Activated CD8-positive, alpha-beta T cell treated with anti-CD3 and anti-CD28 coated beads for 36 hours (primary cell): ENCODE measurements around the gene RABGGTB. TPM values are rescaled to one million over a fixed set of nuclear protein-coding genes. Genes with fewer than 3 reads are reported as not detected.
"Not testable (repeated sequence)": the region's sequence is repeated elsewhere in the genome, so short reads cannot be mapped to it uniquely, and the experiment has no call there.

Experiments used
- ATAC-seq: fragments of 200-7000 bp; cut with Tn5 transposase; one replicate; pipeline ENCODE4 v1.10.0; 2021; ENCODE audit warnings: mild to moderate bottlenecking, moderate library complexity
- CTCF ChIA-PET: fragments of 350-600 bp; sonication (Branson Sonifier 250); formaldehyde crosslinking; loops from one replicate; lab custom pipeline; 2021; ENCODE audit warnings: antibody characterized with exemption; lab: Charles Lee
- POLR2A ChIA-PET: fragments of 350-600 bp; sonication (Branson Sonifier 250); formaldehyde crosslinking; loops from one replicate; lab custom pipeline; 2021; ENCODE audit warnings: antibody characterized with exemption; lab: Charles Lee
- DNase-seq: peaks from one replicate; pipeline ENCODE4 v3.0.0-alpha.2; 2020
- H3K27ac Mint-ChIP-seq: one replicate; pipeline ENCODE4 v1.8.0; 2021; ENCODE audit warnings: mild to moderate bottlenecking, mixed read lengths
- H3K27me3 Mint-ChIP-seq: one replicate; pipeline ENCODE4 v1.8.0; 2021; ENCODE audit warnings: mixed read lengths
- H3K36me3 Mint-ChIP-seq: one replicate; pipeline ENCODE4 v1.8.0; 2021; ENCODE audit warnings: low read depth, mixed read lengths
- H3K4me1 Mint-ChIP-seq: one replicate; pipeline ENCODE4 v1.8.0; 2021; ENCODE audit warnings: low read depth, mixed read lengths
- H3K4me3 Mint-ChIP-seq: one replicate; pipeline ENCODE4 v1.8.0; 2021; ENCODE audit warnings: mild to moderate bottlenecking, moderate library complexity, mixed read lengths
- H3K9me3 Mint-ChIP-seq: one replicate; pipeline ENCODE4 v1.8.0; 2021; ENCODE audit warnings: mixed read lengths
- intact Hi-C: fragments of 100-400 bp; cut with micrococcal nuclease; formaldehyde crosslinking; loops from one replicate; pipeline ENCODE4 v1.10.0; 2022
- total RNA-seq, 2 experiments: library from RNA; stranded (reverse); gene quantifications; one replicate each; pipeline ENCODE4 v1.2.3, GENCODE V29; 2021
- TF ChIP-seq, protein P1 (sequence below): fragments of 200-600 bp; IDR thresholded peaks from one replicate; pipeline ENCODE4 v1.8.0; 2022; ENCODE audit warnings: antibody characterized with exemption, mild to moderate bottlenecking

Gene RABGGTB
- total RNA-seq, 2 experiments from 2014 or later: 170 to 173 TPM

GRCh38 chr1:75808921-75809320, 22.9 kb downstream of the RABGGTB start:
- ChIA-PET CTCF (no interaction called here), POLR2A (interaction anchor here (1.1 kb wide), 1 partner anchor 14 kb away, joined by 3 read pairs; no protein-coding TSS in a partner anchor)
- Mint-ChIP-seq H3K9me3 (no peaks in the 10 kb centered on the region), H3K4me1 (no peaks in the 10 kb centered on the region), H3K36me3 (no peaks in the 10 kb centered on the region), H3K4me3 (no peak overlapping the region), H3K27ac (no peak overlapping the region), H3K27me3 (no peaks in the 10 kb centered on the region)
- DNase-seq (no peak), ATAC-seq (no peak)
- TF ChIP-seq, protein P1, sequence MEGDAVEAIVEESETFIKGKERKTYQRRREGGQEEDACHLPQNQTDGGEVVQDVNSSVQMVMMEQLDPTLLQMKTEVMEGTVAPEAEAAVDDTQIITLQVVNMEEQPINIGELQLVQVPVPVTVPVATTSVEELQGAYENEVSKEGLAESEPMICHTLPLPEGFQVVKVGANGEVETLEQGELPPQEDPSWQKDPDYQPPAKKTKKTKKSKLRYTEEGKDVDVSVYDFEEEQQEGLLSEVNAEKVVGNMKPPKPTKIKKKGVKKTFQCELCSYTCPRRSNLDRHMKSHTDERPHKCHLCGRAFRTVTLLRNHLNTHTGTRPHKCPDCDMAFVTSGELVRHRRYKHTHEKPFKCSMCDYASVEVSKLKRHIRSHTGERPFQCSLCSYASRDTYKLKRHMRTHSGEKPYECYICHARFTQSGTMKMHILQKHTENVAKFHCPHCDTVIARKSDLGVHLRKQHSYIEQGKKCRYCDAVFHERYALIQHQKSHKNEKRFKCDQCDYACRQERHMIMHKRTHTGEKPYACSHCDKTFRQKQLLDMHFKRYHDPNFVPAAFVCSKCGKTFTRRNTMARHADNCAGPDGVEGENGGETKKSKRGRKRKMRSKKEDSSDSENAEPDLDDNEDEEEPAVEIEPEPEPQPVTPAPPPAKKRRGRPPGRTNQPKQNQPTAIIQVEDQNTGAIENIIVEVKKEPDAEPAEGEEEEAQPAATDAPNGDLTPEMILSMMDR: no peak
- intact Hi-C loops: no loop called here

DNA sequence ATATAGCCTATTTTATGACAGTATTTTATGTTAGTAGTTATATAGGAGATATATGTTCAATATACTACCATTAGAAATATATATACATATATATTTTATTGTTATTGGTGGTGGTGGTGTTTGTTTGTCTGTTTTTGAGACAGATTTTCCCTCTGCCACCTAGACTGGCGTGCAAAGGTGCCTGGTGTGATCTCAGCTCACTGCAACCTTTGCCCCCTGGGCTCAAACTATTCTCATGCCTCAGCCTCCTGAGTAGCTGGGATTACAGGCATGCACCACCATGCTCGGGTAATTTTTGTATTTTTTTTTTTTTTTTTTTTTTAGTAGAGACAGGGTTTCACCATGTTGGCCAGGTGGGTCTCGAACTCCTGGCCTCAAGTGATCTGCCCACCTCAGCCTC, 24.1 kb downstream of the RABGGTB start:
- H3K36me3 Mint-ChIP-seq, DNase-seq, ATAC-seq, H3K4me1 Mint-ChIP-seq, intact Hi-C loops, H3K4me3 Mint-ChIP-seq, H3K9me3 Mint-ChIP-seq, POLR2A ChIA-PET, H3K27ac Mint-ChIP-seq, H3K27me3 Mint-ChIP-seq, CTCF ChIA-PET: not testable (repeated sequence)

GRCh38 chr1:75811211-75811981, 25.3 kb downstream of the RABGGTB start:
- Mint-ChIP-seq H3K4me1 (no peaks in the 10 kb centered on the region), H3K9me3 (no peaks in the 10 kb centered on the region), H3K36me3 (no peaks in the 10 kb centered on the region), H3K4me3 (no peak overlapping the region), H3K27me3 (no peaks in the 10 kb centered on the region), H3K27ac (no peak overlapping the region)
- CTCF ChIA-PET: interaction anchor here (1.5 kb wide), 1 partner anchor 10 kb away, joined by 3 read pairs; no protein-coding TSS in a partner anchor
- POLR2A ChIA-PET: no interaction called here
- intact Hi-C loops: no loop called here
- DNase-seq: no peak
- ATAC-seq: no peak
- TF ChIP-seq, protein P1: no peak

- Mint-ChIP-seq H3K27ac (no peak overlapping the region), H3K27me3 (no peaks in the 10 kb centered on the region), H3K36me3 (no peaks in the 10 kb centered on the region), H3K9me3 (no peaks in the 10 kb centered on the region), H3K4me3 (no peak overlapping the region), H3K4me1 (no peaks in the 10 kb centered on the region)
- ATAC-seq: no peak
- TF ChIP-seq, protein P1: no peak
- ChIA-PET CTCF (interaction anchor here (1.5 kb wide), 1 partner anchor 10 kb away, joined by 3 read pairs; no protein-coding TSS in a partner anchor), POLR2A (no interaction called here)
- intact Hi-C loops: no loop called here
- no peak for DNase-seq
Observed at GRCh38 chr1:75812065-75812464, 26.0 kb downstream of the RABGGTB start.

GRCh38 chr1:75823596-75823995, 37.5 kb downstream of the RABGGTB start:
- H3K4me1 Mint-ChIP-seq, POLR2A ChIA-PET, DNase-seq, CTCF ChIA-PET, H3K27me3 Mint-ChIP-seq, H3K4me3 Mint-ChIP-seq, H3K9me3 Mint-ChIP-seq, H3K27ac Mint-ChIP-seq, intact Hi-C loops, ATAC-seq: not testable (repeated sequence)
- H3K36me3 Mint-ChIP-seq: peaks cover 24% of the 10 kb centered on the region

GRCh38 chr1:75836528-75837100, 50.6 kb downstream of the RABGGTB start:
- ChIA-PET CTCF (no interaction called here), POLR2A (no interaction called here)
- H3K4me3 Mint-ChIP-seq: no peak overlapping the region
- H3K4me1 Mint-ChIP-seq: no peaks in the 10 kb centered on the region
- H3K36me3 Mint-ChIP-seq: no peaks in the 10 kb centered on the region
- peaks cover 3% of the 10 kb centered on the region for H3K9me3 Mint-ChIP-seq
- no peak overlapping the region for H3K27ac Mint-ChIP-seq
- TF ChIP-seq, protein P1: no peak
- no peak for DNase-seq
- H3K27me3 Mint-ChIP-seq: no peaks in the 10 kb centered on the region
- intact Hi-C loops: no loop called here
- no peak for ATAC-seq
